AG10803 (cell line): ENCODE results near the gene RGS17.

Experiments
- DNase-seq: peaks from one replicate; pipeline ENCODE4 v3.0.0; 2010; ENCODE audit warnings: low read depth
- H3K4me3 ChIP-seq: 2 replicates; pipeline ENCODE4 v1.5.1; 2011; ENCODE audit warnings: mild to moderate bottlenecking, low read length, control low read depth
- TF ChIP-seq, protein P1 (sequence below): conservative IDR thresholded peaks from 2 replicates; pipeline ENCODE4 v1.5.1; 2011; ENCODE audit warnings: mild to moderate bottlenecking, low read length, control low read depth, inconsistent platforms

RGS17 gene

DNA sequence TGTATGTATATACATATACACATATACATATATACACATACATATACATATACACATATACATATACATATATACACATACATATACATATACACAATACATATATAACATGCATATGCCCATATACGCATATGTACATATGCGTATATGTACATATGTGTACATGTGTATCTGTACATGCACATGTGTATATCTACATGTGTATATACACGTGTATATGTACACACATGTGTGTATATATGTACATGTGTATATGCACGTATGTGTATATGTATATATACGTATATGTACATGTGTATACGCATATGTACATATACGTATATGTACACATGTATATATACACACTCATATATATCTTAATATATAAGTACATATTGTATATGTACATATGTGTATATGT is 60.3 kb downstream of the RGS17 start:
- no peak overlapping the region for H3K4me3 ChIP-seq
- TF ChIP-seq, protein P1, sequence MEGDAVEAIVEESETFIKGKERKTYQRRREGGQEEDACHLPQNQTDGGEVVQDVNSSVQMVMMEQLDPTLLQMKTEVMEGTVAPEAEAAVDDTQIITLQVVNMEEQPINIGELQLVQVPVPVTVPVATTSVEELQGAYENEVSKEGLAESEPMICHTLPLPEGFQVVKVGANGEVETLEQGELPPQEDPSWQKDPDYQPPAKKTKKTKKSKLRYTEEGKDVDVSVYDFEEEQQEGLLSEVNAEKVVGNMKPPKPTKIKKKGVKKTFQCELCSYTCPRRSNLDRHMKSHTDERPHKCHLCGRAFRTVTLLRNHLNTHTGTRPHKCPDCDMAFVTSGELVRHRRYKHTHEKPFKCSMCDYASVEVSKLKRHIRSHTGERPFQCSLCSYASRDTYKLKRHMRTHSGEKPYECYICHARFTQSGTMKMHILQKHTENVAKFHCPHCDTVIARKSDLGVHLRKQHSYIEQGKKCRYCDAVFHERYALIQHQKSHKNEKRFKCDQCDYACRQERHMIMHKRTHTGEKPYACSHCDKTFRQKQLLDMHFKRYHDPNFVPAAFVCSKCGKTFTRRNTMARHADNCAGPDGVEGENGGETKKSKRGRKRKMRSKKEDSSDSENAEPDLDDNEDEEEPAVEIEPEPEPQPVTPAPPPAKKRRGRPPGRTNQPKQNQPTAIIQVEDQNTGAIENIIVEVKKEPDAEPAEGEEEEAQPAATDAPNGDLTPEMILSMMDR: no peak

GRCh38 chr6:153069897-153070296 is 61.2 kb downstream of the RGS17 start:
- TF ChIP-seq, protein P1: no peak
- DNase-seq: no peak

More for the DNA sequence above, 60.3 kb downstream of the RGS17 start:
- DNase-seq: no peak

DNA sequence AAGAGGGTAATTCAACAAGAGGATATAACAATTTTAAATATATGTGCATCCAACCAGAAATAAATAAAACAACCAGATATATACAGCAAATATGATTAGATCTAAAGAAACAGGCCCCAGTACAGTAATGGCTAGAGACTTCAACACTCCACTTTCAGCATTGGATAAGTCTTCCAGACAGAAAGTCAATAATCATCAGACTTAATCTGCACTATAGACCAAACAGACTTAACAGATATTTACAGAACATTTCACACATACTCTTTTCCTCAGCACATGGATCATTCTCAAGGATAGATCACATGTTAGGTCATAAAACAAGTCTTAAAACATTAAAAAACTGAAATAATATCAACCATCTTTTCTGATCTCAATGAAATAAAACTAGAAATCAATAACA is 65.9 kb downstream of the RGS17 start:
- no peak for DNase-seq
- TF ChIP-seq, protein P1: no peak

More at GRCh38 chr6:153069897-153070296, 61.2 kb downstream of the RGS17 start:
- no peak overlapping the region for H3K4me3 ChIP-seq

DNA sequence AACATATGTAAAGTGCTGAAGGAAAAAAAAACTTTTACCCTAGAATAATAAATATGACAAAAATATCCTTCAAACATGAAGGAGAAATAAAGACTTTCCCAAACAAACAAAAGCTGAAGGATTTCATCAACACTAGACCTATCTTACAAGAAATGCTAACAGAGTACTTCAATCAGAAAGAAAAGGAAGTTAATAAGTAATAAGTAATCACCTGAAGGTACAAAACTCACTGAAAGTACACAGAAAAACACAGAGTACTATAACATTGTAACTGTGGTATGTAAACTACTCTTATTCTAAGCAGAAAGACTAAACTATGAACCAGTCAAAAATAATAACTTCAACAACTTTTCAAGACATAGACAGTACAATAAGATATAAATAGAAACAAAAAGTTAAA is 67.1 kb downstream of the RGS17 start:
- TF ChIP-seq, protein P1: no peak
- no peak for DNase-seq
- H3K4me3 ChIP-seq: no peak overlapping the region

More for the DNA sequence above, 65.9 kb downstream of the RGS17 start:
- H3K4me3 ChIP-seq: no peak overlapping the region

DNA sequence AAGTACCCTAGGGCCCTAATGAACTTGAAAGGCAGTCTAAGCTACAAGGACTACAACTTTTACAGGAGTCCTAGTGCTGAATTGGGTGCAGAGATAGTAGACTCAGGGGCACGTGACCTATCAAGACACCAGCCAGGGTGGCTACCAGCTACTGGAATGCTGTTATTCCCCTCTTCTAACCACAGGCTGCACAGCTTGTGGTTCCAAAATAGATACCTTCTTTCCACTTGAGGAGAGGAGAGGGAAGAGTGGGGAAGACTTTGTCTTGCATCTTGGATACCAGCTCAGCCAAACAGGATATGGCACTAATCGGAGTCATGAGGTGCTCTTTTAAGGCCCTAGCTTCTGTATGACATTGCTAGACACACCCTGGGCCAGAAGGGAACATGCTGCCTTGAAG is 68.6 kb downstream of the RGS17 start:
- TF ChIP-seq, protein P1: no peak
- no peak for DNase-seq
- H3K4me3 ChIP-seq: no peak overlapping the region

- TF ChIP-seq, protein P1: peak; percentile 41
- peak; percentile 5 for DNase-seq
- no peak overlapping the region for H3K4me3 ChIP-seq
Measured at GRCh38 chr6:153059757-153060156, 71.3 kb downstream of the RGS17 start.

DNA sequence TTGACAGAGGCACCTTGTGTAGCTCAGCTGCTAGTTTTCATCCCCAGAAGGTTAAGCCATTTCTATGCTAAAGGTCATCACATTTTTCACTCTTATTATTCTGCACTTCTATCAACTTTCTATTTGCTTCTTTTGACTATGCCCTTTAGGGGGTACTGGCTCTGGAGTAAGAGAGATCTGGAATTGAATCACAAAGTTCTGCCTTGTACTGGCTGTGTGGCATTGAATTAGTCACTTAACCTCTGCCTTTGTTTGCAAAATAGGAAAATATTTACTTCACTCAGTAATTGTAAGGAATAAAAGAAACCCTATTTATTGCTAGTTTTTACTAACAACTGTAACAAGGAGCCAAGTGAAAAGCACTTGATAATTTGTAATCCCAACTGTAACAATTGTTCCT is 71.8 kb downstream of the RGS17 start:
- DNase-seq: no peak
- no peak overlapping the region for H3K4me3 ChIP-seq
- TF ChIP-seq, protein P1: no peak
